Mucosa of descending colon (tissue), 3 donors: ENCODE results near the gene NOP53. TPM values are rescaled to one million over a fixed set of nuclear protein-coding genes. Genes with fewer than 3 reads are reported as not detected.
A peak's percentile ranks its signal among the peaks of the same experiment; 100 is the strongest.

Experiments
- ATAC-seq: fragments of 200-7000 bp; cut with Tn5 transposase; one replicate; pipeline ENCODE4 v1.9.1; 2020; ENCODE audit warnings: mild to moderate bottlenecking, moderate library complexity
- DNase-seq, 3 donors: peaks; one replicate each; pipeline ENCODE4 v3.0.0-alpha.2; 2020
- H3K36me3 ChIP-seq: fragments of 200-600 bp; one replicate; pipeline ENCODE4 v1.8.0; 2021; ENCODE audit warnings: low read depth, mild to moderate bottlenecking
- H3K4me1 ChIP-seq: fragments of 200-600 bp; one replicate; pipeline ENCODE4 v1.8.0; 2021; ENCODE audit warnings: low read depth, mild to moderate bottlenecking
- H3K4me3 ChIP-seq: fragments of 200-600 bp; one replicate; pipeline ENCODE4 v1.8.0; 2021; ENCODE audit warnings: mild to moderate bottlenecking
- H3K9me3 ChIP-seq: fragments of 200-600 bp; one replicate; pipeline ENCODE4 v1.8.0; 2021; ENCODE audit warnings: mild to moderate bottlenecking
- CTCF ChIP-seq: fragments of 200-600 bp; IDR thresholded peaks from one replicate; pipeline ENCODE4 v1.8.0; 2022; ENCODE audit warnings: antibody characterized with exemption, mild to moderate bottlenecking
- intact Hi-C, 2 donors: fragments of 100-400 bp; cut with DNase I in 1 of 2; cut with micrococcal nuclease in 1 of 2; formaldehyde crosslinking; loops; one replicate each; pipeline versions ENCODE4 v1.11.0 to v1.11.1; 2022; cut with DNase I, micrococcal nuclease
- total RNA-seq, 3 donors: library from RNA; stranded (reverse); fragmentation: NEBNext Ultra II Directional in 2 of 3; extraction: Animal tissue kit (Norgen Biotek cat#: 25700) in 2 of 3; gene quantifications; one replicate each; pipeline versions ENCODE4 v1.2.1 to v1.2.4, GENCODE V29; 2021 to 2023
- donor health status: DM: no; HTN: no; CAD: no; lungs with moderate emphysema.
- donor health status: DM: no; HTN: no; CAD: no.
- donor health status: DM: no; HTN: yes; CAD: no.

NOP53 gene
- total RNA-seq, 3 donors from 2014 or later, result 237 to 391 (median 284) TPM

- Histone ChIP-seq H3K4me1 (no peaks in the 10 kb centered on the region), H3K9me3 (no peaks in the 10 kb centered on the region), H3K4me3 (no peak overlapping the region), H3K36me3 (no peaks in the 10 kb centered on the region)
- no peak for TF ChIP-seq CTCF
- intact Hi-C loops, result no loop called here
- ATAC-seq (no peak), DNase-seq (no peak)
Measured at GRCh38 chr19:47792616-47793015, 47.3 kb downstream of the NOP53 start.

GRCh38 chr19:47794526-47794925 is 49.2 kb downstream of the NOP53 start:
- Histone ChIP-seq H3K9me3 (no peaks in the 10 kb centered on the region), H3K4me1 (no peaks in the 10 kb centered on the region), H3K4me3 (no peak overlapping the region), H3K36me3 (no peaks in the 10 kb centered on the region)
- ATAC-seq (no peak), DNase-seq (peak in 1 of 3 donors; percentile 10)
- no peak for TF ChIP-seq CTCF
- intact Hi-C loops, result no loop called here

GRCh38 chr19:47796785-47797184 is 51.4 kb downstream of the NOP53 start:
- DNase-seq (no peak), ATAC-seq (no peak)
- intact Hi-C loops, result no loop called here
- no peaks in the 10 kb centered on the region for H3K36me3 ChIP-seq
- no peak overlapping the region for H3K4me3 ChIP-seq
- H3K9me3 ChIP-seq, result no peaks in the 10 kb centered on the region
- no peak for TF ChIP-seq CTCF
- H3K4me1 ChIP-seq, result no peaks in the 10 kb centered on the region

- no peaks in the 10 kb centered on the region for H3K4me1 ChIP-seq
- no peak for TF ChIP-seq CTCF
- no peak for ATAC-seq
- no peaks in the 10 kb centered on the region for H3K9me3 ChIP-seq
- H3K4me3 ChIP-seq, result no peak overlapping the region
- intact Hi-C loops, result no loop called here
- DNase-seq, result no peak
- H3K36me3 ChIP-seq, result no peaks in the 10 kb centered on the region
Measured at GRCh38 chr19:47797996-47798903, 52.9 kb downstream of the NOP53 start.

GRCh38 chr19:47798904-47799266 is 53.5 kb downstream of the NOP53 start:
- Histone ChIP-seq H3K9me3 (no peaks in the 10 kb centered on the region), H3K4me3 (no peak overlapping the region), H3K36me3 (no peaks in the 10 kb centered on the region), H3K4me1 (no peaks in the 10 kb centered on the region)
- no peak for DNase-seq
- intact Hi-C loops, result no loop called here
- no peak for TF ChIP-seq CTCF
- ATAC-seq, result no peak
